GM12801 (cell line): Measurements from ENCODE around the gene CYP1A1.

Source experiments
- CTCF ChIP-seq: IDR thresholded peaks from one replicate; pipeline ENCODE4 v1.5.1; 2011; ENCODE audit warnings: control low read depth; ENCODE audit not compliant: insufficient read length; ENCODE audit errors: extremely low read depth

Gene CYP1A1

GRCh38 chr15:74750751-74751150 lies 25.4 kb upstream of the CYP1A1 start:
- TF ChIP-seq CTCF, result no peak

- TF ChIP-seq CTCF, result no peak
Measured at GRCh38 chr15:74749832-74750231, 24.5 kb upstream of the CYP1A1 start.

- no peak for TF ChIP-seq CTCF
Measured at GRCh38 chr15:74748322-74748946, 23.1 kb upstream of the CYP1A1 start, which contains the start of gene CYP1A2. CYP1A2 (plus strand) TSS chr15:74748845; CDS start chr15:74749739, 894 bp downstream.

- no peak for TF ChIP-seq CTCF
Measured at GRCh38 chr15:74746389-74746788, 21.1 kb upstream of the CYP1A1 start.

- TF ChIP-seq CTCF, result no peak
Measured at GRCh38 chr15:74742422-74742821, 17.1 kb upstream of the CYP1A1 start.

- TF ChIP-seq CTCF, result no peak
Measured at GRCh38 chr15:74735305-74735704, 10.0 kb upstream of the CYP1A1 start.

- TF ChIP-seq CTCF, result no peak
Measured at GRCh38 chr15:74733269-74733668, 7.9 kb upstream of the CYP1A1 start.

- TF ChIP-seq CTCF, result no peak
Measured at GRCh38 chr15:74732846-74733245, 7.5 kb upstream of the CYP1A1 start.
